PC-9 (cell line): Measurements from ENCODE around the gene DESI1. TPM values are rescaled to one million over a fixed set of nuclear protein-coding genes. Genes with fewer than 3 reads are reported as not detected.

Experiments used
- BruUV-seq: library from RNA; stranded (reverse); fragments of 400-500 nt; replicated peaks from 2 replicates; lab custom pipeline; 2021; lab: Mats Ljungman, UMichigan
- CTCF ChIA-PET: fragments of 300-600 bp; sonication (Branson Sonifier 250); formaldehyde crosslinking; loops from one replicate; lab custom pipeline; 2022; ENCODE audit warnings: antibody characterized with exemption; lab: Charles Lee
- POLR2A ChIA-PET: fragments of 300-600 bp; sonication (Branson Sonifier 250); formaldehyde crosslinking; loops from one replicate; lab custom pipeline; 2022; ENCODE audit warnings: antibody characterized with exemption; ENCODE audit not compliant: unreplicated experiment; lab: Charles Lee
- DNase-seq, 2 experiments: peaks; one replicate each; pipeline versions ENCODE4 v3.0.0 to v3.0.0-alpha.2; 2015 to 2022; ENCODE audit warnings: mixed read lengths in 1 of 2
- H2AFZ ChIP-seq: fragments of 200-600 bp; sonication (generic); 2 replicates; pipeline ENCODE4 v1.8.1; 2017; ENCODE audit warnings: antibody characterized with exemption
- H3F3A ChIP-seq: fragments of 200-600 bp; sonication (generic); 2 replicates; pipeline ENCODE4 v1.8.1; 2017; ENCODE audit warnings: antibody characterized with exemption, mild to moderate bottlenecking, low read depth; ENCODE audit not compliant: insufficient read depth
- H3K27ac ChIP-seq: fragments of 200-600 bp; sonication (generic); 2 replicates; pipeline ENCODE4 v1.6.1; 2016; ENCODE audit warnings: mixed run types
- H3K27me3 ChIP-seq: fragments of 200-600 bp; sonication (generic); 2 replicates; pipeline ENCODE4 v1.6.1; 2016; ENCODE audit warnings: low read depth, mixed run types; ENCODE audit not compliant: insufficient read depth
- H3K36me3 ChIP-seq: fragments of 200-600 bp; sonication (generic); 2 replicates; pipeline ENCODE4 v1.6.1; 2016; ENCODE audit warnings: low read depth, mixed run types
- H3K4me1 ChIP-seq: fragments of 200-600 bp; sonication (generic); replicated peaks from 2 replicates; pipeline ENCODE4 v1.6.1; 2016; ENCODE audit warnings: mixed run types; ENCODE audit not compliant: insufficient read depth
- H3K4me2 ChIP-seq: fragments of 200-600 bp; sonication (generic); 2 replicates; pipeline ENCODE4 v1.6.1; 2017; ENCODE audit warnings: mixed run types
- H3K4me3 ChIP-seq: fragments of 200-600 bp; sonication (generic); 2 replicates; pipeline ENCODE4 v1.6.1; 2016; ENCODE audit warnings: mixed run types
- H3K79me2 ChIP-seq: fragments of 200-600 bp; sonication (generic); 2 replicates; pipeline ENCODE4 v1.6.1; 2017; ENCODE audit warnings: low read depth, mixed run types
- H3K9me2 ChIP-seq: fragments of 200-600 bp; sonication (generic); 2 replicates; pipeline ENCODE4 v1.8.1; 2017; ENCODE audit warnings: mild to moderate bottlenecking; ENCODE audit not compliant: insufficient read depth
- H3K9me3 ChIP-seq: fragments of 200-600 bp; sonication (generic); 2 replicates; pipeline ENCODE4 v1.8.1; 2016; ENCODE audit warnings: low read depth; ENCODE audit not compliant: insufficient read depth
- H4K20me1 ChIP-seq: fragments of 200-600 bp; sonication (generic); 2 replicates; pipeline ENCODE4 v1.8.1; 2017; ENCODE audit not compliant: insufficient read depth
- EZH2 ChIP-seq: fragments of 200-600 bp; sonication (generic); IDR thresholded peaks from 2 replicates; pipeline ENCODE4 v1.8.0; 2017; ENCODE audit warnings: antibody characterized with exemption, low read depth
- intact Hi-C: fragments of 100-400 bp; cut with micrococcal nuclease; formaldehyde crosslinking; loops from one replicate; pipeline ENCODE4 v1.10.0; 2022; ENCODE audit not compliant: unreplicated experiment
- total RNA-seq: library from RNA; stranded (reverse); gene quantifications from 2 replicates; pipeline ENCODE4 v1.2.3, GENCODE V29; 2021
- TF ChIP-seq, protein P1 (sequence below): fragments of 200-600 bp; sonication (generic); conservative IDR thresholded peaks from 2 replicates; pipeline ENCODE4 v1.6.1; 2017; ENCODE audit warnings: mixed run types, antibody characterized with exemption, mild to moderate bottlenecking, moderate library complexity

Gene DESI1
- total RNA-seq, 1 experiment from 2014 or later, result 52.7 TPM

DNA sequence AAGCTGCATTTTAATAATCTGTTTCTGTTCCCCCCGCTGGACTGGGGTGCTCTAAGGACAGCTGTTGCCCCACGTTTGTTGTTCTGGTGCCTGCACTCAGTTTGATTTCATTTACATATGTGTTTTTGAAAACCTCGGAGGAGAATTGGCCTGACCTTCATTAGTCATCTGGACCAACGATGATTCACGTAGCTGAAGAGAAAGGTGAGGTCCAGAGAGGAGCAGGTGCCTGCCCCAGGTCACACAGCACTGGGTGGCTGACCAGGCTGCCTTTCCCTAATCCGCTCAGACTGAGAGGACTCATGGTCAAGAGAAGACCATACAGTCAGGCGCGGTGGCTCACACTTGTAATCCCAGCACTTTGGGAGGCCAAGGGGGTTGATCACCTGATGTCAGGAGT is 56.3 kb downstream of the DESI1 start:
- ChIA-PET CTCF (interaction anchor here (0.6 to 0.7 kb wide), 2 partner anchors 21 to 50 kb away, joined by 3 to 12 read pairs; partner anchors contain the start of gene POLR3H), POLR2A (no interaction called here)
- peak in 1 of 2 experiments; percentile 65 for DNase-seq
- Histone ChIP-seq H4K20me1 (no peaks in the 10 kb centered on the region), H3K79me2 (no peaks in the 10 kb centered on the region), H3K4me3 (no peak overlapping the region), H3F3A (peaks cover 43% of the 10 kb centered on the region), H3K27me3 (no peaks in the 10 kb centered on the region), H3K27ac (peak overlapping the region; percentile 43), H3K36me3 (no peaks in the 10 kb centered on the region), H2AFZ (no peak overlapping the region), H3K4me1 (peaks cover 38% of the 10 kb centered on the region), H3K4me2 (peak overlapping the region; percentile 4), H3K9me2 (no peaks in the 10 kb centered on the region), H3K9me3 (no peaks in the 10 kb centered on the region)
- no peak for TF ChIP-seq EZH2
- TF ChIP-seq, protein P1, sequence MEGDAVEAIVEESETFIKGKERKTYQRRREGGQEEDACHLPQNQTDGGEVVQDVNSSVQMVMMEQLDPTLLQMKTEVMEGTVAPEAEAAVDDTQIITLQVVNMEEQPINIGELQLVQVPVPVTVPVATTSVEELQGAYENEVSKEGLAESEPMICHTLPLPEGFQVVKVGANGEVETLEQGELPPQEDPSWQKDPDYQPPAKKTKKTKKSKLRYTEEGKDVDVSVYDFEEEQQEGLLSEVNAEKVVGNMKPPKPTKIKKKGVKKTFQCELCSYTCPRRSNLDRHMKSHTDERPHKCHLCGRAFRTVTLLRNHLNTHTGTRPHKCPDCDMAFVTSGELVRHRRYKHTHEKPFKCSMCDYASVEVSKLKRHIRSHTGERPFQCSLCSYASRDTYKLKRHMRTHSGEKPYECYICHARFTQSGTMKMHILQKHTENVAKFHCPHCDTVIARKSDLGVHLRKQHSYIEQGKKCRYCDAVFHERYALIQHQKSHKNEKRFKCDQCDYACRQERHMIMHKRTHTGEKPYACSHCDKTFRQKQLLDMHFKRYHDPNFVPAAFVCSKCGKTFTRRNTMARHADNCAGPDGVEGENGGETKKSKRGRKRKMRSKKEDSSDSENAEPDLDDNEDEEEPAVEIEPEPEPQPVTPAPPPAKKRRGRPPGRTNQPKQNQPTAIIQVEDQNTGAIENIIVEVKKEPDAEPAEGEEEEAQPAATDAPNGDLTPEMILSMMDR, result no peak
- no TSS peak for BruUV-seq
- intact Hi-C loops, result no loop called here

DNA sequence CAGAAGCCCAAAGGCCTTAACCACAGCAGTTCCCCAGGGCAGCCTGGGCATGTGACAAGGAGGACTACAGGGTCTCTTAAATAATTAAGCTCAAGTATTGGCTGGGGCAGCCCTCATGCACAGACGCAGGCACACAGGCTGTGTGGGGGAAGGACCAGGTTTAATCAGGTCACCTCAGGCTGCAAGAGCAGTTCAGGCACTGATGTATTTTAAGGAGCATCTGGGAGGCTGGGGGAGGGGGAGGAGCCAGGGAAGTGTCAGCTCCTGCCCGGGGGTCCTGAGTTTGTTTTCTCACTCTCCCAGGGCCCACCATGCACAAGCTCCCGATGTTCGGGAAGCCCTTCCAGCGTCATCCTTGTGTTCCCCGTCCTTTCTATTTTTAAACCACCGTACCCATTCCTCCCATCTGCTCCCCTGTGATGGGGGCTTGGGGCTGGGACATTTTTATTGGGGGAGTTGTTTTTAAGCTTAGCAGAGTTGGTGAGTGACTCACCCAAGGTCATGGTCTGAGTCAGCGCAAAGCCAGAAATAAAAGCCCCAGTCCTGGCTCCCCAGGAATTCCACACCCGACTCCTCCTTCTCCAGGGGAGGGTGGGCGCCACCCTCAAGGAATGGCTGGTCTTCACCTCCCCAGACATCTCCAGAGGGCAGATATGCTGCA is 57.7 kb downstream of the DESI1 start:
- Histone ChIP-seq H3K9me3 (no peaks in the 10 kb centered on the region), H3K27ac (no peak overlapping the region), H3K27me3 (no peaks in the 10 kb centered on the region), H2AFZ (no peak overlapping the region), H3K4me2 (peak overlapping the region; percentile 48), H3F3A (peaks cover 43% of the 10 kb centered on the region), H4K20me1 (no peaks in the 10 kb centered on the region), H3K4me3 (no peak overlapping the region), H3K36me3 (no peaks in the 10 kb centered on the region), H3K4me1 (peaks cover 38% of the 10 kb centered on the region), H3K79me2 (no peaks in the 10 kb centered on the region), H3K9me2 (no peaks in the 10 kb centered on the region)
- ChIA-PET POLR2A (interaction anchor here (1.0 kb wide), 1 partner anchor 27 kb away, joined by 3 read pairs; the partner anchor contains the start of gene PMM1), CTCF (interaction anchor here (0.5 to 1.0 kb wide), 2 partner anchors 19 to 181 kb away, joined by 3 to 16 read pairs; partner anchors contain the start of genes POLR3H and TEF)
- no TSS peak for BruUV-seq
- DNase-seq, result peak; percentile 49 to 72
- intact Hi-C loops, result no loop called here
- no peak for TF ChIP-seq EZH2
- TF ChIP-seq, protein P1, result no peak

- H3K9me3 ChIP-seq, result no peaks in the 10 kb centered on the region
- no peak for TF ChIP-seq EZH2
- TF ChIP-seq, protein P1, result no peak
- intact Hi-C loops, result no loop called here
- no peaks in the 10 kb centered on the region for H3K27me3 ChIP-seq
- peaks cover 40% of the 10 kb centered on the region for H3F3A ChIP-seq
- no peak overlapping the region for H3K4me3 ChIP-seq
- no TSS peak for BruUV-seq
- H3K4me1 ChIP-seq, result peaks cover 38% of the 10 kb centered on the region
- no peak overlapping the region for H3K4me2 ChIP-seq
- H3K9me2 ChIP-seq, result no peaks in the 10 kb centered on the region
- H4K20me1 ChIP-seq, result no peaks in the 10 kb centered on the region
- H2AFZ ChIP-seq, result no peak overlapping the region
- ChIA-PET POLR2A (interaction anchor here (0.7 kb wide), 1 partner anchor 1818 kb away, joined by 3 read pairs; no protein-coding TSS in a partner anchor), CTCF (interaction anchor here (1.0 kb wide), 1 partner anchor 181 kb away, joined by 16 read pairs; the partner anchor contains the start of gene TEF)
- H3K27ac ChIP-seq, result no peak overlapping the region
- no peaks in the 10 kb centered on the region for H3K79me2 ChIP-seq
- no peaks in the 10 kb centered on the region for H3K36me3 ChIP-seq
- DNase-seq, result no peak
These were observed 58.4 kb downstream of the DESI1 start for GRCh38 chr22:41562461-41562860.
